ENCODE measurements around the gene NPY5R.

GRCh38 chr4:163391756-163392155 is 48.1 kb downstream of the NPY5R start:
- TF ChIP-seq EP300 (IDR thresholded peaks at IDR 0.05; ENCODE audit: borderline replicate concordance) (no peak), USF1 (IDR thresholded peaks at IDR 0.05) (no peak), REST (IDR thresholded peaks at IDR 0.05; ENCODE audit: low read depth) (no peak)
